K562 (cell line): ENCODE data around the gene PPL. TPM values are rescaled to one million over a fixed set of nuclear protein-coding genes. Genes with fewer than 3 reads are reported as not detected.

Experiments used
- ATAC-seq: fragments of 200-7000 bp; cut with Tn5 transposase; 3 replicates; pipeline ENCODE4 v1.9.1; 2020; ENCODE audit warnings: moderate library complexity
- BruUV-seq: library from RNA; stranded (reverse); fragments of 400-500 nt; replicated peaks from 2 replicates; lab custom pipeline; 2021; lab: Mats Ljungman, UMichigan
- CTCF ChIA-PET: fragments of 300-600 bp; formaldehyde crosslinking; extraction: SDS; loops from one replicate; lab custom pipeline; 2021; ENCODE audit warnings: low intra/inter-chr PET ratio; lab: Yijun Ruan, JAX
- POLR2A ChIA-PET: fragments of 300-600, 350-650 bp; sonication (Branson Sonifier 250); formaldehyde crosslinking; extraction: SDS; loops from one replicate; lab custom pipeline; 2021; ENCODE audit warnings: antibody characterized with exemption, inconsistent platforms; lab: Yijun Ruan, JAX
- DNase-seq, 4 experiments: peaks; one replicate each; pipeline versions ENCODE4 v3.0.0 to v3.0.0-alpha.2; 2011 to 2018; ENCODE audit warnings: low spot score in 3 of 4, mixed read lengths in 3 of 4; ENCODE audit errors: extremely low read depth in 1 of 4
- FAIRE-seq: peaks from 2 replicates; lab custom pipeline; 2011; peaks lifted over from hg19 to GRCh38; lab: Jason Lieb, UNC
- H2AFZ ChIP-seq: 2 replicates; pipeline ENCODE4 v1.6.0; 2011; ENCODE audit warnings: low read depth, low read length, control low read depth, inconsistent platforms
- H3K27ac ChIP-seq: fragments of 200-600 bp; 3 replicates; pipeline ENCODE4 v1.8.0; 2011; ENCODE audit warnings: low read depth, mild to moderate bottlenecking, control low read depth, inconsistent platforms, low read length, moderate library complexity, mixed read lengths; ENCODE audit errors: extremely low read depth
- H3K27me3 ChIP-seq, 2 experiments: fragments of 300-600 bp in 1 of 2; 2 replicates in 1 of 2; 3 replicates in 1 of 2; pipeline versions ENCODE4 v1.6.0 to v1.8.0; 2011; ENCODE audit warnings: inconsistent platforms in 2 of 2, low read length in 2 of 2, mild to moderate bottlenecking in 1 of 2, mixed read lengths in 1 of 2, moderate library complexity in 1 of 2; ENCODE audit not compliant: control insufficient read depth in 2 of 2, insufficient read depth in 2 of 2
- H3K36me3 ChIP-seq: fragments of 300-600 bp; 3 replicates; pipeline ENCODE4 v1.8.0; 2011; ENCODE audit warnings: mild to moderate bottlenecking, low read length, inconsistent platforms; ENCODE audit not compliant: control insufficient read depth, insufficient read depth
- H3K4me1 ChIP-seq, 2 experiments: fragments of 200-600 bp in 1 of 2; replicated peaks in 1 of 2; 2 replicates in 1 of 2; 3 replicates in 1 of 2; pipeline versions ENCODE4 v1.5.1 to v1.8.0; 2011; ENCODE audit warnings: inconsistent platforms in 2 of 2, low read length in 2 of 2, mild to moderate bottlenecking in 1 of 2, mixed read lengths in 1 of 2, moderate library complexity in 1 of 2; ENCODE audit not compliant: control insufficient read depth in 2 of 2, insufficient read depth in 2 of 2
- H3K4me2 ChIP-seq: 2 replicates; pipeline ENCODE4 v1.6.1; 2011; ENCODE audit warnings: low read length, control low read depth, inconsistent platforms, mixed read lengths; ENCODE audit not compliant: insufficient read depth
- H3K4me3 ChIP-seq: fragments of 200-600 bp; sonication (generic), shearing (Covaris generic); 2 replicates; pipeline ENCODE4 v1.5.1; 2016; ENCODE audit warnings: control low read depth, inconsistent platforms
- H3K79me2 ChIP-seq: fragments of 200-600 bp; 3 replicates; pipeline ENCODE4 v1.8.0; 2011; ENCODE audit warnings: low read length, inconsistent platforms; ENCODE audit not compliant: control insufficient read depth, insufficient read depth
- H3K9ac ChIP-seq, 2 experiments: 2 replicates each; pipeline versions ENCODE4 v1.6.0 to v1.6.1; 2011; ENCODE audit warnings: low read depth in 2 of 2, low read length in 2 of 2, control low read depth in 1 of 2, inconsistent platforms in 1 of 2, mild to moderate bottlenecking in 1 of 2, mixed read lengths in 1 of 2; ENCODE audit not compliant: insufficient read depth in 1 of 2
- H3K9me1 ChIP-seq: one replicate; pipeline ENCODE4 v1.6.0; 2011; ENCODE audit warnings: inconsistent platforms, mild to moderate bottlenecking, low read length, moderate library complexity; ENCODE audit not compliant: control insufficient read depth, insufficient read depth
- H3K9me3 ChIP-seq: replicated peaks from 2 replicates; pipeline ENCODE4 v1.5.1; 2011; ENCODE audit warnings: low read depth, low read length, inconsistent platforms; ENCODE audit not compliant: control insufficient read depth, insufficient read depth
- H4K20me1 ChIP-seq: replicated peaks from 2 replicates; pipeline ENCODE4 v1.6.1; 2011; ENCODE audit warnings: low read length, inconsistent platforms, mixed read lengths; ENCODE audit not compliant: control insufficient read depth, insufficient read depth
- FIP1L1 ChIP-seq: fragments of 200-400 bp; formaldehyde crosslinking; IDR thresholded peaks from 2 replicates; pipeline ENCODE4 v1.6.1; 2018; ENCODE audit warnings: mild to moderate bottlenecking, low read depth, low read length; ENCODE audit not compliant: poor library complexity, severe bottlenecking
- L3MBTL2 ChIP-seq: fragments of 450-650 bp; IDR thresholded peaks from 2 replicates; pipeline ENCODE4 v1.6.1; 2016; ENCODE audit warnings: mild to moderate bottlenecking, moderate library complexity
- MCM2 ChIP-seq: fragments of 450-650 bp; IDR thresholded peaks from 2 replicates; pipeline ENCODE4 v1.6.1; 2017; ENCODE audit warnings: low read depth, mild to moderate bottlenecking
- SLC30A9 ChIP-seq: fragments of 250-450 bp; sonication (Bioruptor Pico); IDR thresholded peaks from 2 replicates; pipeline ENCODE4 v1.8.0; 2022; ENCODE audit warnings: mild to moderate bottlenecking, moderate library complexity
- TFAM ChIP-seq: fragments of 250-450 bp; sonication (Bioruptor Pico); conservative IDR thresholded peaks from 2 replicates; pipeline ENCODE4 v1.5.0; 2021; ENCODE audit warnings: mild to moderate bottlenecking, moderate library complexity
- WHSC1 ChIP-seq: IDR thresholded peaks from one replicate; pipeline ENCODE4 v1.6.1; 2012; ENCODE audit warnings: low read length, control low read depth, inconsistent platforms
- ZBTB34 ChIP-seq: fragments of 250-450 bp; sonication (Bioruptor Pico); IDR thresholded peaks from 2 replicates; pipeline ENCODE4 v1.8.0; 2021; ENCODE audit warnings: mild to moderate bottlenecking, moderate library complexity
- ZNF282 ChIP-seq: sonication (generic); formaldehyde crosslinking; IDR thresholded peaks from 2 replicates; pipeline ENCODE4 v1.8.1; 2023; ENCODE audit warnings: missing genetic modification reagents
- WGBS: fragments of 100-300 bp; shearing (Covaris generic); methylation state at CpG from one replicate; pipeline ENCODE4 v1.1.6; 2016; ENCODE audit warnings: low coverage, mixed read lengths; ENCODE audit not compliant: insufficient coverage; ENCODE audit errors: missing lambda C conversion rate; 5-methylcytosine and 5-hydroxymethylcytosine counted together
- in situ Hi-C: fragments of 300-500 bp; cut with MboI; formaldehyde crosslinking; loops from 4 replicates; pipeline ENCODE4 v1.15.0; 2018; ENCODE audit warnings: inconsistent platforms, mixed read lengths
- intact Hi-C: fragments of 100-400 bp; cut with micrococcal nuclease; formaldehyde crosslinking; loops from 2 replicates; pipeline ENCODE4 v1.14.2; 2022
- polyA plus RNA-seq, 8 experiments: library from polyadenylated mRNA; depleted of rRNA in 4 of 8; stranded (reverse) in 5 of 8; unstranded in 3 of 8; fragments of >200 nt; fragmentation: Nextera tagmentation in 2 of 8; fragmentation: Illumina TruSeq in 1 of 8; extraction: Ambion mirVana in 2 of 8; extraction: Trizol in 1 of 8; gene quantifications; 2 replicates each; pipeline versions ENCODE4 v1.2.1 to v1.2.3, GENCODE V29; 2011 to 2014; ENCODE audit warnings: inconsistent platforms in 1 of 8, missing spikeins in 1 of 8
- total RNA-seq, 7 experiments: library from RNA; depleted of rRNA in 6 of 7; stranded (reverse); fragments of >200 nt in 6 of 7; fragmentation: Illumina TruSeq in 2 of 7; extraction: Trizol in 2 of 7; gene quantifications; 2 replicates each; pipeline versions ENCODE4 v1.2.1 to v1.2.3, GENCODE V29; 2011 to 2021; ENCODE audit warnings: low replicate concordance in 1 of 7
- TF ChIP-seq, protein P1 (sequence below): fragments of 450-650 bp; conservative IDR thresholded peaks from 2 replicates; pipeline ENCODE4 v1.6.1; 2016; ENCODE audit warnings: missing genetic modification characterization, low read depth, mild to moderate bottlenecking, control low read depth, missing compliant biosample characterization

PPL gene
- total and polyA plus RNA-seq, 9 of the 15 experiments (the other 6 are each of a cell fraction or from before 2014, with no cell fraction given): 0.01 to 0.15 (median 0.07) TPM; not detected in 3

DNA sequence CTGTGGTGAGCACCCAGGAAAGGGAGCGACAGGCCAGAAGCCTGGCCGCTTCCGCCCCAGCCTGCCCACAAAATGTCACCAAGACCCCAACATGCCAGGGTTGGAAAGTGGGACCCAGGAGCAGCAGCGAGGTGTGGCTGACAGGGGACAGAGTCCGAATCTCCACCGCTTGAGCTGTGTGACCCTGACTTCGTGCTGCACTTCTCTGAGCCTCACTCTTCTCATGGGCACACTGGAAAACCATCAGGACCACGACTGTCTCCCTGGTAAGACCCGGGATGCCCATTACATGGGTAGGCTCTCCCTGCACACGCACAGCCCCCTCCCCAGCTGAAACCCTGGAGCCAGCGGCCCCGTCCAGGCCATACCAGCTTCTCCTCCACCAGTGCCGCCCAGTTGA, 34.9 kb downstream of the PPL start:
- H3K9me1 ChIP-seq: no peaks in the 10 kb centered on the region
- in situ Hi-C loops: no loop called here
- H3K4me2 ChIP-seq: no peak overlapping the region
- H3K27ac ChIP-seq: no peak overlapping the region
- no peak for ATAC-seq
- no peaks in the 10 kb centered on the region for H3K79me2 ChIP-seq
- no peaks in the 10 kb centered on the region for H4K20me1 ChIP-seq
- no peaks in the 10 kb centered on the region for H3K36me3 ChIP-seq
- POLR2A ChIA-PET: interaction anchor here (0.7 to 1.6 kb wide), 3 partner anchors 10 to 18 kb away, joined by 3 to 5 read pairs (median 3); no protein-coding TSS in a partner anchor
- intact Hi-C loops: no loop called here
- no TSS peak for BruUV-seq
- H3K4me1 ChIP-seq: peaks cover 0 to 18% of the 10 kb centered on the region in 2 experiments; a peak in 1 of 5 replicates
- DNase-seq: no peak
- 7% methylated on average over 13 of the region's 13 CpGs for WGBS
- peaks cover 39 to 84% of the 10 kb centered on the region in 2 experiments; a peak in 4 of 5 replicates for H3K27me3 ChIP-seq
- TF ChIP-seq ZNF282 (CRISPR knock-in tag) (no peak), MCM2 (no peak), ZBTB34 (no peak), L3MBTL2 (no peak), TFAM (CRISPR knock-in tag) (no peak), SLC30A9 (CRISPR knock-in tag) (no peak), WHSC1 (no peak), FIP1L1 (no peak)
- TF ChIP-seq, protein P1, sequence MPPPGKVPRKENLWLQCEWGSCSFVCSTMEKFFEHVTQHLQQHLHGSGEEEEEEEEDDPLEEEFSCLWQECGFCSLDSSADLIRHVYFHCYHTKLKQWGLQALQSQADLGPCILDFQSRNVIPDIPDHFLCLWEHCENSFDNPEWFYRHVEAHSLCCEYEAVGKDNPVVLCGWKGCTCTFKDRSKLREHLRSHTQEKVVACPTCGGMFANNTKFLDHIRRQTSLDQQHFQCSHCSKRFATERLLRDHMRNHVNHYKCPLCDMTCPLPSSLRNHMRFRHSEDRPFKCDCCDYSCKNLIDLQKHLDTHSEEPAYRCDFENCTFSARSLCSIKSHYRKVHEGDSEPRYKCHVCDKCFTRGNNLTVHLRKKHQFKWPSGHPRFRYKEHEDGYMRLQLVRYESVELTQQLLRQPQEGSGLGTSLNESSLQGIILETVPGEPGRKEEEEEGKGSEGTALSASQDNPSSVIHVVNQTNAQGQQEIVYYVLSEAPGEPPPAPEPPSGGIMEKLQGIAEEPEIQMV: no peak
- TF ChIP-seq, all 486 proteins: peak for 0
- no peak for FAIRE-seq
- no peak overlapping the region for H3K9ac ChIP-seq
- CTCF ChIA-PET: no interaction called here
- no peak overlapping the region for H3K4me3 ChIP-seq
- no peaks in the 10 kb centered on the region; the same call in 1 of the 2 replicates for H3K9me3 ChIP-seq
- H2AFZ ChIP-seq: no peak overlapping the region
